SW480 (cell line): ENCODE results near the gene PHPT1.
A peak's percentile ranks its signal among the peaks of the same experiment; 100 is the strongest.
"Not testable (repeated sequence)": the region's sequence is repeated elsewhere in the genome, so short reads cannot be mapped to it uniquely, and the experiment has no call there.

Source experiments
- DNase-seq: peaks from one replicate; pipeline ENCODE4 v3.0.0-alpha.2; 2016; ENCODE audit warnings: low spot score

PHPT1 gene

DNA sequence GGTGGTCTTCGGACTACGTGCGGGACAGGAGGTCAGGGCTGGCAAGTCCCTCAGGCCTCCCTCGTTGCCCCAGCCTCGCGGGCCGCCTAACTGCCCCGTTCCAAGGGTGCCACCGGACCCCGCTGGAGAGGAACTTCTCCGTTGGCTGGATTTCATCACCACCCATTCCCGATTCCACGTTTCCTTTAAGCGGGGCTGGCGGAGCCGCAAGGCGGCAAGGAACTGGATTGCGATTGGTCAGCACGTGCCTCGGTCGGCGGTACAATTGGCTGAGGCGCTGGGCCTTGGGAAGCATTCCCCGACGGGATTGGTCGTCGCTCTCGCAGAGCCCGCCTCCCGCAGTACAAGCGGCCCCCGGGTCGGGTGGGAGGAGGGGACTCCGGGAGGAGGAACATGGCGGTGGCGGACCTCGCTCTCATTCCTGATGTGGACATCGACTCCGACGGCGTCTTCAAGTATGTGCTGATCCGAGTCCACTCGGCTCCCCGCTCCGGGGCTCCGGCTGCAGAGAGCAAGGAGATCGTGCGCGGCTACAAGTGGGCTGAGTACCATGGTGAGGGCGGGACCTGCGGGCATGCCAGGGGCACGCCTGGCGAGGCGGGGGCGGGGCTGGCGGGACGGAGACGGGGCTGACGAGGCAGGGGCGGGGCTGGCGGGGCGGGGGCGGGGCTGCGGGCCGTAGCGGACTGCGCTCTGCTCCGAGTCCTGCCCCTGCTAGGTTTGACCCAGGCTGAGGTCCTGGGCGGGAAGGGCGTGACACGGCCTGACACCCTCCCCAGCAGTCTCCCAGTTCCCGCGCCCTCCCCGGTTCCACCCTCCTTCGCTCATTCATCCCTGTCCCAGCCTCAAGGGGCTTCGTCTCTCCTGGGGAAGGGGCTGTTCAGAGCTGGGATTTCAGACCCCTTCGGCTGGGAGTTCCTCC is at the start of gene PHPT1:
Gene PHPT1, plus strand, starts transcription at position 372 of the 922 bp plus-strand sequence. Its CDS starts 22 bp downstream, at position 394.
- DNase-seq, result peak; percentile 99

DNA sequence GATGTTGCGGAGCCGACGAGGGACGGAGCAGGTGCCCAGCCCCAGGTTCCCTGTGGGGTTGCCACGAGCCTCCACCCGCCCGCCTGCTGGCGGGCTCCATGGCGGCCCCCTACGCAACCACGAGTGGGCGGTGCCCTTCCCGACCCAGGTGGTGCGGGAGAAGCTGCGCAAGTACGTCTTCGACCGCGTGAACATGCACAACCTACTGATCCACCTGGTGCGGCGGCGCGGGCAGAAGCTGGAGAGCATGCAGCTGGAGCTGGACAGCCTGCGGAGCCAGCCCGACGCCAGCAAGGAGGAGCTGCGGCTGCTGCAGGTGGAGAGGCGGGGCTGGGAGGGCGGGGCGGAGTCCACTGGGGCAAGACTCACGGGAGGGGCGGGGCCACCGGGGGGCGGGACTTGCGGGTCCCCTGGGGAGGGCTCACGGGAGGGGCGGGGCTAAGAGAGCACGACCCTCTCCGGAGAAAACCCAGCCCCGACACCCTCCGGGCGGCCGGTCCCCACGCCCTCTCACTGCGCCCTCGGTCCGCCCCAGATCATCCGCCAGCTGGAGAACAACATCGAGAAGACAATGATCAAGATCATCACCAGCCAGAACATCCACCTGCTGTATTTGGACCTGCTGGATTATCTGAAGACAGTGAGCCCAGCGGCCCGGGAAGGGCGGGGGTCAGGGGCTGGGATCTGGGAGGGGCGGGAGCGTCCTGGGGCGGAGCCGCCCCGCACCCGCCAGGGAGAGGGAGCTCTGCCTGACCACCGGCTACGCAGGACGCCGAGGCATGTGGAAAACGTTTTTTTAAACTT is 49.2 kb upstream of the PHPT1 start:
- peak; percentile 86 for DNase-seq

DNA sequence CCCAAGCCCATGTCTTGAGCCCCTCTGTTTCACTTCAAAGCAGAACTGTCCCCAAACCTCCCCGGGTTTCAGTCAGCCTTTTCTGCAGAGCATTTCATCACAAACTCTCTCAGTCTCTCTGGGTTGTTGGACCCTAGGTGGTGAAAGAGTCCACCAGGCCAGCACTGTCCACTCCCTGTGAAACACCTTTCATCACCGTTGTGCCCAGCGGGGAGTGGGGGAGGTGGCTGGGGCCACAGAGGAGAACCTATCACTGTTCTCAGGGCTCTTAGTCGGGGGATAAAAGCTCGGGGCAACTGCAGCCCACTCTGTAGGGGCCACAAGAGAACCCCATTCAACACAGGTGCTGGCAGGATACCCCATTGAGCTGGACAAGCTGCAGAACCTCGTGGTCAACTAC is 46.9 kb upstream of the PHPT1 start:
- DNase-seq, result no peak

DNA sequence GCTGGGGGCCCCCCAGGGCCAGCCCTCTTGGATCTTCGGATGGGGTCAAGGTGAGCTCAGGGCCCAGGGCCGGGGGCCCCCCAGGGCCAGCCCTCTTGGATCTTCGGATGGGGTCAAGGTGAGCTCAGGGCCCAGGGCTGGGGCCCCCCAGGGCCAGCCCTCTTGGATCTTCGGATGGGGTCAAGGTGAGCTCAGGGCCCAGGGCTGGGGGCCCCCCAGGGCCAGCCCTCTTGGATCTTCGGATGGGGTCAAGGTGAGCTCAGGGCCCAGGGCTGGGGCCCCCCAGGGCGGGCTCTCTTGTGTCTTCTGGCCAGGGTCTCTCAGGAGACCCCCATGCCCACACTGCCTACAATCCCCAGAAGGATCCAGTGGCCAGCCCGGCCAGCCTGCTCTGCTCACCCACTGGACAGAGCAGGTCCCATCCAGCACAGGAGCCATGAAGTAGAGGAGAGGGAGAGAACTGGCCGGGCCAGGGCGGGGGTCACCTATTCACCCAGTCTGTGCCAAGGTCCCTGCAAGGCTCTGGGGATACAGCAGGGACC is 46.1 kb upstream of the PHPT1 start:
- not testable (repeated sequence) for DNase-seq

DNA sequence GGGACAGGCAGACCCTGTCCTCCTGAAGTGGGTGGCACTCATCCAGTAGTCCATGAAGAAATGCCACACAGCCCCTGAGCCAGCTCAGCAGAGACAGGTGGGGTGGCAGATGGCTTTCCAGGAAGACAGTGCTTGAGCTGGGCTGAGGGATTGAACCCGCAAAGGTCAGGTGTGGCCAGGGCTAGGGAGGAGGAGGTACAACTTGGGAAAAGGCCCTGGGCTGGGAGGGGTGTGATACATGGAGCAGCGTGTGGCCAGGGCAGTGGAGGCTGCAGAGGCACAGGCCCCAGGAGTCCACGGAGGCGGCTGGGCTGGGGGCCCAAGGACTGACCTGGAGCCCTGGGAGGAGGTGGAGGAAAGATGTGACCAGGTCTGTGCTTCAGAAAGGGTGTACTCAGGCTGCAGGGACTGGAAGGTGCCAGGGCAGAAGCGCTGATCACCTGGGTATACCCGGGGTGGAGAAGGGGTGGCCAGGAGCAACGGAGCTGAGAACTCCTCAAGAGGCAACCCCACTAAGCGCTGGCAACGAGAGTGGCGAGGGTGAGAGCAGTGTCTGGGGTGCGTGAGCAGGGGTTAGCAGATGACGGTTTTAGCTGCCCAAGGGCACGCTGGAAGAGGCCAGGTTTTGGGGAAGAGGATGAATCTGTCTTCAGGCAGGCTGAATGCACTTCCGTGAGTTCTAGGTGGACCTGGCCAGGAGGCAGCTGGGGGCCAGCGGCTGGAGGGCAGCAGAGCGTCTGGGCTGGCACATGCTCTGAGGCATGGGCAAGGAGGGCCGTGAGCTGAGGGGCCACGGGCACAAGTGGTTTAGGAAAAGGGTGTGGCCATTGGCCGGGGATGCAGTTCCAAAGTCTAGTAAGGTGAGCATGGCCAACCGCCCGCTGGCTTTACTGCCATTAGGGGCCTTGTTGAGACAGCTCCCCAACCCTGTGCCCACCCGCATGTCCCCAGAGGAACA is 45.4 kb upstream of the PHPT1 start:
- no peak for DNase-seq

DNA sequence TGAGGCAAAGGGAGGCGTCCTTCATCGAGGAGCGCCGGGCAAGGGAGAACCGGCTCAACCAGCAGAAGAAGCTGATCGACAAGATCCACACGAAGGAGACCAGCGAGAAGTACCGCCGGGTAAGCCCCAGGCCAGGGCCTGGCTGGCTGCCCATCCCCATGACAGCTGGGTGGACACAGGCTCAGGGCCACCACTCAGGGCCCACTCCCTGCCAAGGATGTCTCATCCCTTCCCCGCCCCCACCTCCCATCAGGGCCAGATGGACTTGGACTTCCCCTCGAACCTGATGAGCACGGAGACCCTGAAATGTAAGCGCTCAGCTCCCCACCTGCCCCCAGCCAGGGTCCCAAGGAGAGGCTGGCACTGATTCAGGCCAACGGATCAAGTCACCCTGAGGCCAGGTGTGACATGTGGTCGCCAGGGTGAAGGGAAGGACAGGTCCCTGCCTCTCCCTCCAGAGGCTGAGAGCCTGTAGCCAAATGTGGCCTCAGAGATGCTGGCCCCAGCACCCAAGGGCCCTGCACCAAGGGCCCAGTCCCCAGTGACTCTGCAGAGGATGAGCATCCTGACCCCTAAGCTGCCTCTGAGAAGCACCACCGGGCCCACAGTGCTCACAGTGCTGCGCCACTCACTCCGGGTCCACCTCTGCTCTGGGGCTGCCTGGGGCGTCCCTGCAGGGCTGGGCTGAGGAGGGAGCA is 44.6 kb upstream of the PHPT1 start:
- DNase-seq, result no peak

DNA sequence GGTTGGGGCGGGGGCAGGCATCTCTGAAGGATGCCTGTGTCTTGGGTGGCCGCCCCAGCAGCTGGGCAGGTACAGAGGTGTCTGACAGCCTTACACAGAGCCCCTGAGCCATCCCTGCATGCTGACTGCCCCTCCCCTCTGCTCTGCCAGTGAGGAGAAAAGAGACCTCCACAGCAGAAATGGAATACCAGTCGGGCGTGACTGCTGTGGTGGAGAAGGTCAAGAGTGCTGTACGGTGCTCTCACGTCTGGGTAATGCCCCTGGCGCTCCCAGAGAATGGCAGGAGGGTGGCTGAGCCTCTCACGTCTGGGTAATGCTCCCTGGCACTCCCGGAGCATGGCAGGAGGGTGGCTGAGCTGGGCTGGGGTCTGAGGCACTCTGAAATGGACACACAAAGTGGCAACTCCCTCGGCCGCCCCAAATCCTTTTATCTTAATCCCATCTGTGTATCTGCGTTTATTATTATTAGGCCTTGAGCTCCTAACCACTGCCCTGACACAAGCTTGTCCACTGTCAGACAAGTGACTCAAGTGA is 43.9 kb upstream of the PHPT1 start:
- DNase-seq, result no peak

DNA sequence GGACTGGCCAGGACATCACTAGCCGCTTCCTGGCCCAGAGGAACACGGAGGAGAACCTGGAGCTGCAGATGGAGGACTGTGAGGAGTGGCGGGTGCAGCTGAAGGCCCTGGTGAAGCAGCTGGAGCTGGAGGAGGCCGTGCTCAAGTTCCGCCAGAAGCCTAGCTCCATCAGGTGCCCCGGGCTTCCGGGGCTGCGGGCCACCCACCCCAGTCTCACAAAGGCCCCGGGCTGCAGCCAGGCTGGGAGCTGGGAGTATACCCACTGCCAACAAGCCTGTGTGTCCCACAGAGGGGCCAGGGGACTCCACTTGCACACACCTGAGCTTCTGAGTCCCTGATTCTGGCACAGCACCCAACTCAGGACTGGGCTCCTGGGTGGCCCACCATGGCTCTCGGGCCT is 43.1 kb upstream of the PHPT1 start:
- no peak for DNase-seq

DNA sequence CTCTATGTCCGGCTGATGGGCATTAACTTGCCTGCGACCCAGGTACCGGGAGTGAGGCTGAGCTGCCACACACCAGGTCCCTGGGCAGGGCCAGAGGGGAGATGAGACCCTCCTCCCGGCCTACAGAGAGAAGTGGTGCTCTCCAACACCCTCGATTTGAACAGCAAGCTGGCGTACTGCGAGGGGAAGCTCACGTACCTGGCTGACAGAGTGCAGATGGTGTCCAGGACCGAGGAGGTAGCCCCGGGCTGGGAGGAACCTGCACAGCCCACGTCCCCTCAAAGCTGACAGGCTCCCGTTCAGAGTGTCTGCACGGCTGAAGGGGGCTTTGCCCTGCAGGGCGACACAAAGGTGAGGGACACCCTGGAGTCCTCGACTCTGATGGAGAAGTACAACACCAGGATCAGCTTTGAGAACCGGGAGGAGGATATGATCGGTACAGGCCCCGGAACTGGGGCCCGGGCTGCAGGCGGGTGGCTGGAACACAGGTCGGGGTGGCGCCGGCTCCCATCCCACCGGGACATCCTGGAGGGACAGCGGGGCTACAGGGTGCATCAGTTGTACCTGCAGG is 42.5 kb upstream of the PHPT1 start:
- no peak for DNase-seq

DNA sequence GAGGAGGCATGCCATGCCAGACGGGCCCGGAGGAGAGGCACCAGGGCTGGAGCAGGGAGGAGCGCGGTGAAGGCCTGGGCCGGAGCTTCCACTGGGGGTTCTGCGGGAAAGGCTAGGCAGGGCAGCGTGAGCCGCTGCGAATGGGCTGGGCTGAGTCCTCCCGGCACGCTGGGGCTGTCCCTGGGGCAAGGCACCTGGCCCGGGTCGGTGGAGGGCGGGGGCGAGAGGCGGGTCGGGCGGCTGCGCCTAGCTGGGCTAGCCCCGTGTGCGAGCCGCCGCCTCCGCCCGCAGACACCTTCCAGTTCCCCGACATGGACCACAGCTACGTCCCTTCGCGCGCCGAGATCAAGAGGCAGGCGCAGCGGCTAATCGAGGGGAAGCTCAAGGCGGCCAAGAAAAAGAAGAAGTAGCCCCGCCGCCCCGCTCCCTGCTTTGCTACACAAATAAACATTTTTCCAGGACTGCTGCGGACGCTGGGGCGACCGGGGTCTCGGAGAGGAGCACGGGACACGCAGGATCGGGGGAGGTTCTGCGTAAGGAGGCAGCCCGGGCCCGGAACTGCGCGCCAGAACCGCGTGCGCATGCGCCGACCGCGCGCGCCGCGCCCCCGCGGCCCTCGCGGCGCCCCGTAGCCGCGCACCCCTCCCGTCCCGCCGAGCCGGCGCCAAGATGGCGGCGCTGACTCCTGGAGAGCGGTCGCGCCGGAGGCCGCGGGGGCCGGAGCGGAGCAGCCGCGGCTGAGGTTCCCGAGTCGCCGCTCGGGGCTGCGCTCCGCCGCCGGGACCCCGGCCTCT is 41.7 kb upstream of the PHPT1 start, which contains the start of gene RABL6:
Gene RABL6, plus strand, starts transcription at position 668 of the 794 bp plus-strand sequence. CDS start 249 bp downstream, outside the sequence.
- peak; percentile 67 for DNase-seq

DNA sequence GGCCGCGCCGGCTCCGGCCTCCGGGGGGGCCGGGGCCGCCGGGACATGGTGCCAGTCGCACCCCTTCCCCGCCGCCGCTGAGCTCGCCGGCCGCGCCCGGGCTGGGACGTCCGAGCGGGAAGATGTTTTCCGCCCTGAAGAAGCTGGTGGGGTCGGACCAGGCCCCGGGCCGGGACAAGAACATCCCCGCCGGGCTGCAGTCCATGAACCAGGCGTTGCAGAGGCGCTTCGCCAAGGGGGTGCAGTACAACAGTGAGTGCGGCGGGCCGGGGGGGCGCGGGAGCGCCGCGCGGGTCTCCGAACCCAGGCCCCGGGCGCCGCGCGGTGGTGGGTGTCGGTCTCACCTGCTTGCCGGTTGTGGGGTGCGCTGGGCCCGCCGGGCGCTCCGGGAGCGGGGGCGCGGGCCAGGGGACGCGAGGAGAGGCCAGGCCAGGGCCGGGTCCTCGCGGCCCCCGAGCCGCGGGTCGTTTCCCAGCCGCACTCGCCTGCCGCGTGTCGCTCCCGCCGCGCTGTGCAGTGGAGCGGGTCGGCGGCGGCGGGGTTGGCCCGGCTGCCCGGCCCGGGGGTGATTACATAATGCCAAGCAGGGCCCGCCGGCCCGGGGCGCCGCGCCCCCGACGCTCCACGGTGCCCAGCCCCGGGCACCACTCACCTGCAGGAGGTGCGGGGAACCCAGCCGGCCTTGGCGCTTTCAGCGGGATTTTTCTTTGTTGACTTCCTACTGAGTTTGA is 41.0 kb upstream of the PHPT1 start:
- DNase-seq, result no peak

DNA sequence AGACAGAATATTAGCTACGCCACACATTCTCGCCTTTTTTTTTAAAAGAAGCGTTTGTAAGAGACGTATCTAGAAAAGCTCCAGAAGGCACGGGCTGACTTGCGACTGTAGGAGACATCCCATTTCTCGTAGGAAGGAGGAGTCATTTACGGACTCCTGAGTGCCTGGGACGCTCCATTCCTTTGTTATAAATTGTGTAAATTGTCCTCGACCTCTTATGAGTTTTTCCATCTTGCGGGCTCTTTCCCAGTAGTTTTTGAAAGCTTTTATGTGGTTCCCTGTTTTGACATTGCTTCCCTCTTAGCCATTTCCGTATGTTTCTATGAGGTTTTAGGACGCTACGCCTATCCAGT is 40.4 kb upstream of the PHPT1 start:
- peak; percentile 42 for DNase-seq

DNA sequence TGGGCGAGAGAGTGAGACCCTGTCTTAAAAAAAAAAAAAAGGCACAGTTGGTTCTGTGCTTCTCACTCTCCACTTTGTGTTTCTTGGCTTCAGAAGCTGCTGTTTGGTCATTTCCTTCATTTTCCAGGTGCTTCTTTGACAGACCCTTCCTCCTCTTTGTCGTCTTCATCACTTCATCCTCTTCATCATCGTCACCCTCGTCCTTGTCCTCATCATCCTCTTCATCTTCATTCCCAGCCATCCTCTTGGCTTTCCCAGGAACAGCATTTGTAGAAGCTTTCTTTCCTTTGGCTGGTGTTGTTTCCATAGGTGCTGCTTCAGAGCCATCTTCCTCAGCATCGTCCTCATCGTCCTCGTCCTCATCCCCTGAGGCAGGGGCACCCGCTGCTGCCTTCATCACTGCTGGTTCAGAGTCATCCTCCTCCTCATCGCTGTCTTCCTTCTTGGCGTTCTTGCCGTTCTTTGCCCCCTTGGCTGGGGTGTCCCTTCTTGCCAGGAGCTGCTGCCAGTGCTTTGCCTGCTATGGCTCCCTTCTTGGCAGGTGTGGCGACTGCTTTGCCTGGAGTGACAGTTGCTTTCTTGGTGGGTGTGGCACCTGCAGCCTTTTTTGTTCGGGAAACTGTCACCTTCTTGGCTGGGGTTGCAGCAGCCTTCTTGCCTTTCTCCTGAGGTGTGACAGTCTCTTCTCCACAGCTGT is 34.3 kb upstream of the PHPT1 start:
- DNase-seq, result no peak

DNA sequence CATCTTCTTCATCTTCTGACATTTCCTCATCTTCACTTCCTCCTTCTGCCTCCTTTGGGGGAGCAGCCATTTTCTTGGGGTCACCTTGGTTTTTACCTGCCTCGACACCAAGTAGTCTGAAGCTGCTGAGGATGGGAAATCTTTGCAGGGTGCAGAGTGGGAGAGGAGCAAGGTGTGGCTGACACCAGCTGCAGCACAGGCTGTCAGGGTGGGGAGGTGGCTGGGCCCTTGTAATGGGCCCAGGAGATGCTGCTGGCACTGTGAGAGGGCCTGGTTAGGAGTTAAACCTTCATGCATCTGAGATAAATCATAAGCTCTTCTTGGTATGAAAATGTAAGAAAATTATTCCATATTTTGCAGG is 33.8 kb upstream of the PHPT1 start:
- DNase-seq, result no peak

DNA sequence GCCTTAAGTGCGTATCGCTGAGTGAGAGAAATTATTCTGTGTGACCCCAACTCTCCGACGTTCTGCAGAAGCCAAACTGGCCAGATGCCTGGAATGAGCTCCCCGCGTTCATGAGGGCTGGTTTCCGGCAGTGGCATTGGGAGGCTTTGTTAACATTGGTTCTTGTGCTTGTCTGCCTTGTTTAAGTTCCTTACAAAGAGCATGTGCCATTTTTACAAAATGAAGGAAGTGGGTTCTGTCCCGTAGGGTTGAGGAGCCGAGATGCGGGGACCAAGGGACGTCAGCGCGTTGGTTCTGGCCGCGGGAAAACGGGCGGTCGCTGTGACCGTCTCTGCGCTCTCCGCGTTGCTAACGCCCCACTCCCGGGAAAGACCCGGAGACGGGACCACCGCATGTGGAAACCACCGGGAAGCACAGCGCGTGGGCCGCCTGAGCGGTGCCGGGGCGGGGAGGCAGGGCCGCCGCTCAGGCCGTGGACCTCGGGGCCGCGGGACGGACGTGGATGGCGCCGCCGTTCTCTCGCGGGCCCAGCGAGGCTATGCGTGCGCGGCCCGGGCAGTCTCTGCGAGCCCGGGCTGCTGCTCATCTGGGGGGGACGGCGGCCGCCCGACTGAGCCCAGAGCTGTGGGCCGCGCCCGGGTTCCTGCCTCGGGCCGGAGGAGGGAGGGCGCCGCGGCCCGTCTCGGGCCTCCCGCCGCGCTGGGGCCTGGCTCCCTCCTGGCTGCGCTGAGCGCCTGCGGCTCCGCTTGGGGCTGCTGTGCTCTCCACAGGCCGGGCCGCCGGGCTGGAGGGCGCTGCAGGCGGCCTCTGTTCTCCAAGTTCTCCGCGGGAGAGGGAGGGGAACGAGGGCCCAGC is 28.0 kb upstream of the PHPT1 start:
- no peak for DNase-seq

DNA sequence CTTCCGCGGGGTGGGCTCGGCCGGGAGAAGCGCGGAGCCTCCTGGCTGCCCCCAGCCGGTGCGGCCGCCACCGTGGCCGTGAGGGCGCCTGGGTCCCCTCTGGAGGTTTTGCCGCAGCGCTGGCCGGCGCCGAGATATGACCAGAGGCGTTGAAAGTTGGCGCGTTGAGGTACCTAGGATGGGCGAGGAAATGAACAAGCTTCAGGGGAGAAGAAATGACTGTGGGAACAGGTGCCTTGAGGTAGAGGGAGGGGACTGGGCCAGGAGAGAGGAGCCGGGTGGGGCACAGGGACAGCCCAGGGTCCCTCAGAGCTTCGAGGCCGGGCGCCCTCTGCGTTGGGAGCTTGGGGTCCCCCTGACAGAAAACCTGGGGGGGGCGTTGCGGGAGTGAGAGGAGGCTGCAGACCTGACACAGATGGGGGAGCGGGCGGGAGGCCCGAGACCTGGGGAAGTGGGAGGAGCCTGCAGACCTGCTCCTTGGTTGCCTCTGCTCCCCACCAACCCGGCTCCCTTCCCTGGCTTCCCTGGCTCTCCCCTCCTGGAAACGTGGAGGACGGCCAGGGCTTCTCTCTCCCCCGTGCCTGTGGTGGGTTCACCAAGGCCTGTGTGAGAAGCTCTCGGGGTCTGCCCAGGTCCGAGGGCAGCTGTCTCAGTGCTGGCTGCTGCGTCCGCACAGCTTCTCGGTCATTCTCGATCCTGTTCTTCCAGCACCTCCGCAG is 27.2 kb upstream of the PHPT1 start:
- DNase-seq, result no peak
